ENCODE measurements around the gene KDM5B. TPM values are rescaled to one million over a fixed set of nuclear protein-coding genes. Genes with fewer than 3 reads are reported as not detected.

Gene KDM5B
- 25.9 TPM for total RNA-seq (2013)
- polyA plus RNA-seq (10 to 100 TPM in 2 of 3 donors, 1 to 10 TPM in 1; 3.4 to 12.5 (median 10.6) TPM), polyA minus RNA-seq (26.6 and 33.1 TPM in 2 replicates), total RNA-seq (60.0 to 200 (median 76.8) reads per million in 11 experiments)

- Histone ChIP-seq H3K4me3 (replicated peaks in 1 of 3; ENCODE audit: low read depth in 2 of 3, low read length in 3 of 3) (peak within 1 kb of the TSS; percentile 52 to 92 (median 80)), H3K79me2 (ENCODE audit: insufficient read depth, low read length) (peaks cover 55% of the 10 kb centered on the region), H2AFZ (ENCODE audit: insufficient read depth, low read depth, low read length, poor library complexity, severe bottlenecking) (peak within 1 kb of the TSS; percentile 81), H3K4me1 (ENCODE audit: control insufficient read depth in 1 of 2, insufficient read depth in 2 of 2, low read length in 2 of 2) (peaks cover 41 to 48% of the 10 kb centered on the region in 2 donors), H4K20me1 (ENCODE audit: insufficient read depth, low read length) (peaks cover 28% of the 10 kb centered on the region), H3K27ac (ENCODE audit: low read depth in 1 of 2, low read length in 2 of 2) (peak within 1 kb of the TSS in 1 of 2 donors; percentile 83), H3K36me3 (replicated peaks in 1 of 2; ENCODE audit: control insufficient read depth in 1 of 2, insufficient read depth in 2 of 2, low read length in 2 of 2) (no peaks in the 10 kb centered on the region), H3K9me3 (replicated peaks in 1 of 2; ENCODE audit: control insufficient read depth in 1 of 2, insufficient read depth in 1 of 2, low read length in 2 of 2) (no peaks in the 10 kb centered on the region), H3K27me3 (ENCODE audit: control insufficient read depth in 2 of 2, insufficient read depth in 2 of 2, low read length in 2 of 2) (peaks cover 0 to 13% of the 10 kb centered on the region in 2 donors), H3K9ac (ENCODE audit: insufficient read depth, low read length, poor library complexity, severe bottlenecking) (peak within 1 kb of the TSS; percentile 86), H3K4me2 (replicated peaks; ENCODE audit: extremely low read depth, low read length, poor library complexity, severe bottlenecking) (peak within 1 kb of the TSS; percentile 92)
- under 1% methylated on average over 53 of the region's 84 CpGs for WGBS (ENCODE audit: insufficient coverage)
- peaks cover 15 to 26% (median 16%) of the 10 kb centered on the region in 3 donors for H3K27me3 Mint-ChIP-seq (ENCODE audit: low read depth in 3 of 3)
- intact Hi-C loops (cut with micrococcal nuclease): loop anchor here in 1 of 2 donors (5.0 kb wide), 2 partner anchors 79 to 159 kb away; partner anchors contain the start of genes CYB5R1 and RABIF
- H3K27ac Mint-ChIP-seq: peak within 1 kb of the TSS; percentile 8 to 70 (median 50)
- TF ChIP-seq CTCF (IDR thresholded peaks at IDR 0.05): no peak
- H3K4me1 Mint-ChIP-seq: peaks cover 51% of the 10 kb centered on the region
- peaks cover 0 to 2% of the 10 kb centered on the region in 2 donors for H3K36me3 Mint-ChIP-seq
- H3K4me3 Mint-ChIP-seq: peak within 1 kb of the TSS; percentile 83 to 87
- H3K9me3 Mint-ChIP-seq: no peaks in the 10 kb centered on the region
- DNase-seq: peak; percentile 54 to 67 (median 60)
Observed at GRCh38 chr1:202807926-202808757, at the start of gene KDM5B. KDM5B (minus strand) TSS chr1:202808421; CDS start chr1:202808305, 116 bp downstream.

- Histone ChIP-seq H3K27me3 (ENCODE audit: control insufficient read depth in 2 of 2, insufficient read depth in 2 of 2, low read length in 2 of 2) (peaks cover 0 to 6% of the 10 kb centered on the region in 2 donors), H3K9me3 (replicated peaks in 1 of 2; ENCODE audit: control insufficient read depth in 1 of 2, insufficient read depth in 1 of 2, low read length in 2 of 2) (no peaks in the 10 kb centered on the region), H3K36me3 (replicated peaks in 1 of 2; ENCODE audit: control insufficient read depth in 1 of 2, insufficient read depth in 2 of 2, low read length in 2 of 2) (no peaks in the 10 kb centered on the region), H3K4me3 (replicated peaks in 1 of 3; ENCODE audit: low read depth in 2 of 3, low read length in 3 of 3) (no peak overlapping the region), H3K9ac (ENCODE audit: insufficient read depth, low read length, poor library complexity, severe bottlenecking) (no peak overlapping the region), H3K27ac (ENCODE audit: low read depth in 1 of 2, low read length in 2 of 2) (no peak overlapping the region), H4K20me1 (ENCODE audit: insufficient read depth, low read length) (no peaks in the 10 kb centered on the region), H2AFZ (ENCODE audit: insufficient read depth, low read depth, low read length, poor library complexity, severe bottlenecking) (no peak overlapping the region), H3K4me2 (replicated peaks; ENCODE audit: extremely low read depth, low read length, poor library complexity, severe bottlenecking) (no peak overlapping the region), H3K79me2 (ENCODE audit: insufficient read depth, low read length) (peaks cover 18% of the 10 kb centered on the region), H3K4me1 (ENCODE audit: control insufficient read depth in 1 of 2, insufficient read depth in 2 of 2, low read length in 2 of 2) (peaks cover 46 to 50% of the 10 kb centered on the region in 2 donors)
- peaks cover 0 to 2% (median 0%) of the 10 kb centered on the region in 7 donors for H3K9me3 Mint-ChIP-seq
- DNase-seq: no peak
- H3K4me1 Mint-ChIP-seq: peaks cover 67% of the 10 kb centered on the region
- H3K36me3 Mint-ChIP-seq: peaks cover 0 to 3% of the 10 kb centered on the region in 2 donors
- no peak for TF ChIP-seq CTCF (IDR thresholded peaks at IDR 0.05)
- 0% methylated on average over 1 of the region's 4 CpGs for WGBS (ENCODE audit: insufficient coverage)
- intact Hi-C loops (cut with micrococcal nuclease): no loop called here
- H3K27ac Mint-ChIP-seq: no peak overlapping the region
- no peak overlapping the region for H3K4me3 Mint-ChIP-seq
- H3K27me3 Mint-ChIP-seq (ENCODE audit: low read depth in 3 of 3): peaks cover 8 to 15% (median 9%) of the 10 kb centered on the region in 3 donors
Observed at GRCh38 chr1:202857136-202857610, 49.0 kb upstream of the KDM5B start.

All from CD14-positive monocyte (primary cell).